ENCODE measurements around the gene PLXNB3.
"Not testable (repeated sequence)": the region's sequence is repeated elsewhere in the genome, so short reads cannot be mapped to it uniquely, and the experiment has no call there.

The PLXNB3 gene

DNA sequence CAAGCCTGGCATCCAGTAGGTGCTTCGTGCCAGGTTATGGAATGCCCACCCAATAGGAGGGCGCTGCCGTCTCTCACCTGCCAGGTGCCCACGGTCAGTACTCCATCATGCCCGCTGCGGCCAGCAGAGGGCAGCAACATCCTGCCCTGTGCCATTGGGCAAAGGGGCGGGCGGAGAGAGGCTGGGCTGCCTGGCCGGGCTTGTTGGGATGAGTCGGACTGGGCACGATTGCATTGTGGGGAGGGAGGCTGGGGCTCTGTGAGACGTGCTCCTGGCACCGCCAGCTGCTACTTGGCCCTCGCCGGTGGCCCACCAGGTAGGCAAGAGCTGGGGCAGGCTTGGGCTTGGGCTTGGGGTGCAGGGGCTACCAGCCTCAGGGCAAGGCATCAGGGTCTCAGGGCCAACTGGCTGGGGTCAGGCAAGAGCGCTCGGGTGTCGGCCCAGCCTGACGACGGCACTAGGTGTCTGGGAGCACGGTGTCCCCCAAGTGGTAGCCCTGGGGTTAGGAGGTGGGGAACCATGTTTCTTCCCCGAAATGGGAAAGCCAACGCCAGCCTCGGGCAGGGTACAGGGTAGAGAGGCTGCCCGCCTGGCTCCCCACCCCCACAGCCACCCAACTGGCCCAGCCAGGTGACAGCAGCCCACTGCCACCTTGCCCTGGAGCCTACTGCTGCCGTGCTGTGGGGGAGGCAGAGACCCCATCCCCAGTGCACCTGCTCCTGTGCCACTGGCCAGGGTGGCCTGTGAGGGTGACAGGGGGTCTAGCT is at the start of gene PLXNB3:
Gene PLXNB3, plus strand, starts transcription at position 261 of the 767 bp plus-strand sequence. CDS start 1,287 bp downstream, outside the sequence.
- peak; percentile 88 to 90 for DNase-seq

DNA sequence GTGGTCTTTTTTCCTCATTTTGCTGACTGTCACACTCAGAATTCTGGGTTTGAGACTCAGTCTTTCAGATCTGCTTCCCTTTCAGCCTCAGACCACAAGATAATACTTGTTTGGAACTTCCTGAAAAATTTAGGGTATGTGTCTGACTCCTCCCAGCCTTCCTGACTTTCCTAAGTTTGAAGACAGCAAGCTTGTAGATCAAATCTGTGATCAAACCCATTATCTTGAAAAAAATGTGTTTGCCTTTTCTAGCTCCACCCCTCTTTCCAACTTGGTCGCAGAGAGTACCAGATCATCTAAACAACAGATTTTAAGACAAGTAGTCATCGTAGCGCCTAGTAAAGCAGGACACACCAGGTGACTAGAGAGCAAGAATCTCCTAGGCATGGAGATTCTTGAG is 49.8 kb upstream of the PLXNB3 start:
- DNase-seq: no peak

DNA sequence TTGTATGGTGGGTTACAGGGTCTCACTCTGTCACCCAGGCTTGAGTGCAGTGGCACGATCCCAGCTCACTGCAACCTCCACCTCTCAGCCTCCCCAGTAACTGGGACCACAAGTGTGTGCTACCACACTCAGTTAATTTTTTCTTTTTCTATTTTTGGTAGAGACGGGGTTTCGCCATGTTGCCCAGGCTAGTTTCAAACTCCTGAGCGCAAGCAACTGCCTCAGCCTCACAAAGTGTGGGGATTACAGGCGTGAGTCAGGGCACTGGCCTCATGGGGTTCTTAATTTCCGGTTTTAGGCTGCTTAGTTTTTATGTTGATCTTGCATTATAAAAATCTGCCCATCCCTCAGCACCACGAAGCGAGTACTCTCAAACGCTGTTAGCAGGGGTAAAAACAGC is 46.6 kb upstream of the PLXNB3 start:
- no peak for DNase-seq

DNA sequence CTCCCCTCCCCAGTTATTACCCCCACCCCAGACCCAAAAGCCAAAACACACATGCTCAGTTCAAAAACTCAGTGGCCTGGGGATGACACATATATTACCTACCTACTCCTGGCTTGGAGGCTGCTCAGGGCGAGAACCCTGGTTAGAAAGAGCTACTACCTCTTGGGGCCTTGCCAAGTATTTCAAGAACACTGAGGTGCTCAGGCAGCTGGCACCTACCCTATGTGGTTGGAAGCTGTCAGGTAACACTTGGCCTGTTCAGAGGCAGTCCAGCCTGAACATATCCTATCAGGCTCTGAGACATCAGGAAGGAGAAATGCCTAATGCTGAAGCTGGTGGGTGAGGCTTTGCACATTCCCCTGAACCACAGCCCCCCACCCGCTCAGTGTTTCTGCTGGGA is 44.8 kb upstream of the PLXNB3 start:
- no peak for DNase-seq

DNA sequence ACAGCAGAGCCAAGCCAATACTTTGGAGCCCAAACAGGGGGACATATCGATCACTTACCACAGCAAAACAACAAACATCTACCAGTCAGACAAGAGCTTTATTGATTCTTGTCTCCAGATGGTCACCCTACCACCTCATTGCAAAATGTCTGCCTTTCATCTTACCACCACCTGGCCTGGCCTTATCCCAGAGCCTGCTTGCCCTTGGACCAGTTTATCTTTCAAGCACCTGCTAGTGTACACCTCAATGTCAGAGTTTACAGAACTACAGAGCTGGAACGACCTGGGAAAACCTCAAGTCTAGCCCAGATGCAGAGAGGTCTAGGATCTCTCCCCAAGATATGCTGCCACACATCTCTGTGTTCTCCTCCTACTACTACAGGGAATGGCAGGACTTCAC is 44.3 kb upstream of the PLXNB3 start:
- no peak for DNase-seq

DNA sequence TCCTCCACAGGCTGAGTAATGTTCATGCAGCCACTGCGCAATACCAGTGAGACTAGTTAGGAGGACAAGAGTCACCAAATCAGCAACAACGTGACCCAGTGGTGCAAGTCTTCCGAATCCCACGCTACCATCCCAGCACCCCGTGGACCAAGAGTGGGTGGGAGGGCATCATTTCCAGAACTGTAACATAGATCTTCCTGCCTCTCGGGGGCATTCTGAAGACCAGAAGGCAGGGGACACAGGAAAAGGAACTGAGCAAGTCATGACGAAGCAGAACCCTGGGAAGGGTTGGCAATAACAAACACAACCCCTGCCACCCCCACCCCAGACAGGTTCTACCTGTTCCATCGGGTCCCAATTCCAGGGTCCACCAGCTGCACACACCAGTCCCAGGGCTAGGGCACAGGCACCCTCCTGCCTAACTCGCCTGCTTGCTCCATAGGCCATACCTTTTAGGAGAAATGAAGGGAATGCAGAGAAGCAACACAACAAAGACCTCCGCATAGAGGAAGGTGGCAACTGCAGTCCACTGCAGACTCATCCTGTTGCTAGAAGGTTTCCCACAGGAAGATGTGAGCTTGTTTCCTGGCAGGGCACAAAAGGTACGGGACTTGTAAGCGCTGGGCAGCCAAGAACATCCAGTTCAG is 41.2 kb upstream of the PLXNB3 start:
- DNase-seq: peak in 1 of 2 experiments; percentile 27

DNA sequence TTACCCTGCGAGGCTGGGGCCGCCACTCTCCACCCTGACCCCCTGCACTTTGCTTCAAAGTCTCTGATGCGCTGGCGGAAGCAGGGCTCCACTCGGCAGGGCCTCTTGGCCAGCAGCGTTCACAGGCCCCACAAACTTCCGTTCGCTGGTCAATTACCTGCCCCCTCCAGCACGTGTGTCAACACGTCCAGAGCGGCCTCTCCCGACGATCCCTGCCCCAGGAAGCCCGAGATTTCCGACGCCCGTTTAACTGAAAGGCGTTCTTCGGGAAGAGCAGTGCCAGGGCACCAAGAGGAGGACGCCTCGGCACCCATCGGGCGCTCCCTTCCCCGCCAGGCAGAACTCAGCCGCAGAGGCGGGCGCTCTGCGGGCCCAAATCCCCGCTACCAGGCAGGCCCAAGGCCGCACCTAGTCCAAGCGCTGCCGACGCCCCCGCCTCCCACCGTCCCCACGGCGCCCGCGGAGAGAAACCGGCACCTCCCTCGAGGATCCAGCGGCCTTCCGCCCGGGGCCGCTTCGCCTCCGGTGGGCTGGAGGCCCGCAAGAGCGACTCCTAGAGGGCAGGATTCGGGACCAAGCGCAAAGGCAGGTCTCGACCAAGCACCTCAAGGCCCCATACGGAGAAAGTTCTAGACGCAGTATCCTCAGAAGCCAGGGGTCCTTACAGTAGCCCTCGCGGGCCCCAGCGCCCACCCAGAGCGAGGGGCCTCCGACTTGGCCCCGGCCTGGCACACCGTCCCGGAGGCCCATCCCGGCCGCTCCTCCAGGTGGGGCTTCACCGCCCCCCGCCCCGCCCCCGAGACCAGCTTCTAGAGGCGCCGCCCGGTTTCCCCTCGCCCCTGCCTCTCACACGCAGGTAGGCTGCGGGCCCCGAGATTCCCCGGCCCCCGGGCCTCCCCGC is 40.4 kb upstream of the PLXNB3 start:
- DNase-seq: peak; percentile 47 to 51

DNA sequence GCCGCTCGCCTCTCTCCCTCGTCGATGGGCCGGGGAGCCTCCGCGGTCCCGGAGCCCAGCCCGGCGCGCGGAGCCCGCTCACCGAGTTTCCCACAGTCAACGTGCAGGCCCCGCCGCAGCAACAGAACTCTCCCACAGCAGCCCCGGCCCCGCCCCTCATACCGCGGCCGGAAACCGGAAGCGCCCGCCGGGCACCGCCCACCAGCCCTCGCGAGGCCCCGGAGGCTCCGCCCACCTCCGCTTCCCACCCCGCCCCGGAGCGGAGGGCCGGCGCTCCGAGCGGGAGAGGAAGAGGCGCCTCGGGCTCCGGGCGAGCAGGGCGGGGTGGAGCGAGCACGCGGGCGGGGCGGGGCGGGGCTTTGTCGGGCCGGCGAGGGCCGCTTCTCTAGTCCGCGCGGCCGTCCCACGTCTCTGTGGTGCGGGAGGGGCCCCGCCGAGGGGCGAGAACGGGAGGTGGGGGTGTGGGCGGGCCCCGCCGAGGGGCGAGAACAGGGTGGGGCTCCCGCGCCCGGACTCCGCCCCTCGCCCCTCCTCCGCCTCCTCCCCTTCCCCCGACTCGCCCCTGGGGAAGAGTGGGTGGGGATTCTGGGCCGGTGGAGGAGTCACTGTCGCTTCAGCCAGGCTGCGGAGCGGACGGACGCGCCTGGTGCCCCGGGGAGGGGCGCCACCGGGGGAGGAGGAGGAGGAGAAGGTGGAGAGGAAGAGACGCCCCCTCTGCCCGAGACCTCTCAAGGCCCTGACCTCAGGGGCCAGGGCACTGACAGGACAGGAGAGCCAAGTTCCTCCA is 39.6 kb upstream of the PLXNB3 start, which contains the start of the genes ABCD1 and BCAP31:
Gene ABCD1, plus strand, starts transcription at position 605 of the 787 bp plus-strand sequence. CDS start 411 bp downstream, outside the sequence.
Gene BCAP31, minus strand, starts transcription at position 136 of the 787 bp plus-strand sequence. CDS start 1,143 bp downstream, outside the sequence.
- DNase-seq: peak; percentile 90 to 92

DNA sequence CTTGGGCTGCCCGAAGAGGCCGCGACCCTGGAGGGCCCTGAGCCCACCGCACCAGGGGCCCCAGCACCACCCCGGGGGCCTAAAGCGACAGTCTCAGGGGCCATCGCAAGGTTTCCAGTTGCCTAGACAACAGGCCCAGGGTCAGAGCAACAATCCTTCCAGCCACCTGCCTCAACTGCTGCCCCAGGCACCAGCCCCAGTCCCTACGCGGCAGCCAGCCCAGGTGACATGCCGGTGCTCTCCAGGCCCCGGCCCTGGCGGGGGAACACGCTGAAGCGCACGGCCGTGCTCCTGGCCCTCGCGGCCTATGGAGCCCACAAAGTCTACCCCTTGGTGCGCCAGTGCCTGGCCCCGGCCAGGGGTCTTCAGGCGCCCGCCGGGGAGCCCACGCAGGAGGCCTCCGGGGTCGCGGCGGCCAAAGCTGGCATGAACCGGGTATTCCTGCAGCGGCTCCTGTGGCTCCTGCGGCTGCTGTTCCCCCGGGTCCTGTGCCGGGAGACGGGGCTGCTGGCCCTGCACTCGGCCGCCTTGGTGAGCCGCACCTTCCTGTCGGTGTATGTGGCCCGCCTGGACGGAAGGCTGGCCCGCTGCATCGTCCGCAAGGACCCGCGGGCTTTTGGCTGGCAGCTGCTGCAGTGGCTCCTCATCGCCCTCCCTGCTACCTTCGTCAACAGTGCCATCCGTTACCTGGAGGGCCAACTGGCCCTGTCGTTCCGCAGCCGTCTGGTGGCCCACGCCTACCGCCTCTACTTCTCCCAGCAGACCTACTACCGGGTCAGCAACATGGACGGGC is 38.8 kb upstream of the PLXNB3 start:
- DNase-seq: no peak

DNA sequence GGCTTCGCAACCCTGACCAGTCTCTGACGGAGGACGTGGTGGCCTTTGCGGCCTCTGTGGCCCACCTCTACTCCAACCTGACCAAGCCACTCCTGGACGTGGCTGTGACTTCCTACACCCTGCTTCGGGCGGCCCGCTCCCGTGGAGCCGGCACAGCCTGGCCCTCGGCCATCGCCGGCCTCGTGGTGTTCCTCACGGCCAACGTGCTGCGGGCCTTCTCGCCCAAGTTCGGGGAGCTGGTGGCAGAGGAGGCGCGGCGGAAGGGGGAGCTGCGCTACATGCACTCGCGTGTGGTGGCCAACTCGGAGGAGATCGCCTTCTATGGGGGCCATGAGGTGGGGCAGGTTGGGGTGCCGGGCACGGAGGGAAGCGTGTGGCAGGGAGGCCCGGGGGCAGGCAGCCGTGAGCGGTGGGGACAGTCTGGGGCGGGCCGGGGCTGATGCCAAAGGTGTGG is 38.2 kb upstream of the PLXNB3 start:
- no peak for DNase-seq

DNA sequence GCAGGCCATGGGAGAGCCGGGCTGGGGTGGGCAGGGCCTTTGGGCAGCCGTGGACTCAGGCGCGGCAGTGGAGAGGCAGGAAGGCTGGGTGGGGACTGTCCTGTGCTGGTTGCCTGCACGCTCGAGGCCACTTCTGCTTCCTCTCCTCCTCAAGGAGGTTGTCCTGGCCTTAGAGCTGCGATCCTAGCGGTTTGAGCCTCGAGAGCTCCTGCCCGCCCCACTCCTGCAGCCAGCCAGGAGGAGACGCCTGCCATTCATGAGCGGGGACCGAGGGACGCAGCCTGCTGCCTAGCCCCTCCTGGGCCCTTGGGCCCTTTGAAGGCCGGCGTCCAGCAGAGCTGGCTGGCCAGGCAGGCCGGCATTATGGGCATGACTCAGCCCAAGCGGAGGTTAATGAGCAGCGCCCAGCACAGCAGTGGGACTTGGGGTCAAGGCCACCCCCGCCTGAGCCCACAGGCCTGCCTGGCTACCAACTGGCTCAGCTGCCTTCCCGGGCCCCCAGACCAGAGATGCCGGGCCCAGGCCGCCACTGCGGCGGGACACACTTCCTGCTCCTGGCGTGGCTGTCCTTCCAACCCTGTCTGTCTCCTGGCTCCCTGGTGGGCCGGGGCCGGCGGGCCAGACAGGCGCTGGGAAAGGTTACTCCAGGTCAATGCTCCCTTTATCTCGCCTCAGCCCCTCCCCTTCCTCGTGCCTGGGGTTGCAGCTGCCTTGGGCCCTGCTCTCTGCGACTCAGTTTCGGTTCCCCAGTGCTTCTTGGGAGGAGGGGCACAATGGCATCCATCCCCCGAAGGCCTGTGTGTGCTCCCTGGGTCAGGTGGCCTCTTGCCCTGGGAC is 37.5 kb upstream of the PLXNB3 start:
- peak; percentile 33 to 46 for DNase-seq

DNA sequence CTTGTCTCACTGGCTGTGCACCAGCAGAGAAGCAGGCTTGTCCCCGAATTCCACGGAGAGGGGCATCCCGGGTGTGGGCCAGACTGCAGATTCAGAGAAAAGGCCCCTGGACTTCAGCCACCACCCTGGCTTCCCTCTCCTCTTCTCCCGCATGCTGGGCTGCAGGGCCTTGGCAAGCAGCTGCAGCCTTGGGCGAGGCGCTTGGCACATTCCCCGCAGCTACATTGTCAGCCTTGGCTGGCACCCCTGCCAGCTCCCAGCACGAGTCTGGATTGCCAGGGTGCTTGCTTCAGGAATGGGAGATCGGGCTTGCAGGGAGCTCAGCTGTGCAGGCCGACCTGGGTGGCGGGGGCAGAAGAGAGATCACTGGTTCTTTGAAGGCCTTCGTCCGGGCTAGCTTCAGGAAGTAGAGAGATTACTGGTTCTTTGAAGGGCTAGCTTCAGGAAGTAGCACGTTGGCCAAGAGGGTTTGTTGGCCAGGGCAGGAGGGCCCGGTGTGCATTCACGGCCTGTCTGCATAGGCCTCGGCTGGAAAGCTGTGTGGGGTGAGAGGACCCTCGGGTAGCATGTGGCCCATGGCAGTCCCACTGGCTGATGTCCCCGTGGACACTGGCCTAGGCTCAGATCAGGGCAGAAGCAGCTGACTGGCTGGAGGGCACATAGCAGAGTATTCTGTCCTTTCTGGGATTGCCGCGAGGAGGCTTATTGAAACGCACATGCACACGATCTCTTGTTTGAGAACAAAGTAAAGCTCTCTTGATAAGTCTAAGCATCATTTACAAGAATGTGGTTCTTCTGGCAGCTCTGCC is 36.7 kb upstream of the PLXNB3 start:
- no peak for DNase-seq

DNA sequence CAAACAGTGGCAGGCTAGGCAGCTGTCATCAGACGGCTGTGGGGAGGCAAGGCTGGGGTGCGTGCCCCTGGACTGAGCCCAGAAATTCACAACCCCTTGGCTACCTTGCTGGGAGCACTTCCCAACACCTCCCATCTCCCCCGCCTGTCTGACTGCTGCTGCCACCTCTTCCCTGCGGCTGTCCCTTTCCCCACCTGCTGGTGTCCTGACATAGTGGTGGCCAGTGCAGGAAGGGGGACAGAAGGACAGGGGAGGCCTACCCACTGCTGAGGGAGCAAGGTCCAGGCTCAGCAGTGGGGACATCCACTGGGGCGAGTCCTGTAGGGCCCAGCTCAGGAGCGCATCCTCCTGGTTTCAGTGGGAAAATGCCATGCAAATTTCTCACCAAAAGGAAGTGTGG is 36.0 kb upstream of the PLXNB3 start:
- DNase-seq: no peak

DNA sequence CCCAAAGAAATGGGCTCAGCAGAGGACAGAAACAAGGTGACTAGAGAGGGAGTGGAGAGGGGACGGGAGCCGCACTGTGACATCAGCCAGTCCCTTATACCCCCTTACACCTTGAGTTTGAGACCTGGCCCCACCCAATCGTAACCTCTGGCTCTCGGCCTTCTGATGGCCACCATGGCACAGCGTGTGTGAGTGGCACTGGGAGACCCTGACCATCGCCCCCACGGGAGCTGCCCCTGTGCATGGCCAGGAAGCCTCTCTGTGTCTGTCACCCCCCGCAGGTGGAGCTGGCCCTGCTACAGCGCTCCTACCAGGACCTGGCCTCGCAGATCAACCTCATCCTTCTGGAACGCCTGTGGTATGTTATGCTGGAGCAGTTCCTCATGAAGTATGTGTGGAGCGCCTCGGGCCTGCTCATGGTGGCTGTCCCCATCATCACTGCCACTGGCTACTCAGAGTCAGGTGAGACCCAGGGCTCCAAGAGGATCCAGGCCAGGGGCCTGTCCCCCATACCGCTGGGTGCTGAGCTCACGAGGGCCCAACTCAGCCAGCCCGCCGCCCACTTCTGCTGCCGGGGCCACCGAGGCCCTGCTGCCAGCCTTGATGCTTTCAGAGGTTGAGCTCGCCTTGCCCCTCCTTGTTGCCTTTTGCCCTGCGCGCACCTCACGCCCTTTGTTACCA is 35.0 kb upstream of the PLXNB3 start:
- DNase-seq: no peak

DNA sequence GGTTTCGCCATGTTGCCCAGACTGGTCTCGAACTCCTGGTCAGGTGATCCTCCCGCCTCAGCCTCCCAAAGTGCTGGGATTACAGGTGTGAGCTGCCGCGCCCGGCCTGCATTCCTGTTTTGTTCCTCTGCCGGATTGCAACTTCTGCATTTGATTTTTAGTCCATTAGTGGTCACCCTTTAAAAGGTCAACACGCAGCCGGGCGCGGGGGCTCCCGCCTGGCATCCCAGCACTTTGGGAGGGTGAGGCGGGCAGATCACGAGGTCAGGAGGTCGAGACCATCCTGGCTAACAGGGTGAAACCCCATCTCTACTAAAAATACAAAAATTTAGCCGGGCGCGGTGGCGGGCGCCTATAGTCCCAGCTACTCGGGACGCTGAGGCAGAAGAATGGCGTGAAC is 33.9 kb upstream of the PLXNB3 start:
- not testable (repeated sequence) for DNase-seq

DNA sequence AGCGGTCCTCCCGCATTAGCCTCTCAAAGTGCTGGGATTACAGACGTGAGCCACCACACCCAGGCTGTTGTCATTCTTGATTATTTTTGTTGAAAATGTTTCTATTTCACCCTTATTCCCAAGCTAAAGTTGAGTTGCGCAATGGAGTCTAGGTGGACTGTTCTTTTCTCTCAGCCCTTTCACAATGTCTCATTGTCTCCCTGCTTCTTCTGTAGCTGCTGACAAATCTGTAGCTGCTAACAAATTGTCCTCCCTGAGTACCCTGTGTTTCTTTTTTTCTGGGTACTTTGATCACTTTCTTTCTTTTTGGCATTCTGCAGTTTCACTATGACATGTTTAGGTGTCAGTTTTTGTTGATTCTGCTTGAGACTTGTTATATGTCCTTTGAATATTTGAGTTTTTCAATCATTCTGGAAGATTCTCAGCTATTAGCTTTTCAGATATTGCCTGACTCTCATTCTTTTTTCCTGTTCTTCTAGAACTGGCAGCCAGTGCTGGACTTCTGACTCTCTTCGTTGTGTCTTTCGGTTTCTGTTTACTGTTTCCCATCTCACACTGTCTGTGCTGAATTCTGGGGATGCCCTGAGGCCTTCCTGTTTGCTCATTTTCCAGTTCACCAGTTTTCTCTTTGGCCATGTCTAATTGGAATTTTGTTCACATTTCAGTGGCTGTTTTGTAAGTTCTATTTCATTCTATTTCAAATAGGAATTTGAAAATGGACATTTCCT is 32.8 kb upstream of the PLXNB3 start:
- no peak for DNase-seq

DNA sequence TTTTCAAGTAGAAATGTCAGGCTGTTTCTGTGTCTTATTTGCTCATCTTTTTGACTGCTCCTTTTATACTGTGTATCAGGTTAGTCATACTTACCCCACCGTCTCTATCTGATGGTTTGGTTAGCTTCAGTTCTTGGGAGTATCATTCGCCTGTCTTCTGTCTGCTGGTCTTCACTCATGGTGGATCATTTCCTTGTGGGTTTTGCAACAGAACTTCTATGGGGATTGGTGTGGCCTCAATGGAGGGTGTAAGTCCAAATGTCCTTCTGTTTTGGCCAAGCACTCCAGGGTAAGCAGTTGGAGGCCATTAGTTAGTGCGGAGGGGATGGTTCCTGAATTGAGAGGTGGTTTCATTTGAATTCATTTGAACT is 32.2 kb upstream of the PLXNB3 start:
- DNase-seq: no peak

DNA sequence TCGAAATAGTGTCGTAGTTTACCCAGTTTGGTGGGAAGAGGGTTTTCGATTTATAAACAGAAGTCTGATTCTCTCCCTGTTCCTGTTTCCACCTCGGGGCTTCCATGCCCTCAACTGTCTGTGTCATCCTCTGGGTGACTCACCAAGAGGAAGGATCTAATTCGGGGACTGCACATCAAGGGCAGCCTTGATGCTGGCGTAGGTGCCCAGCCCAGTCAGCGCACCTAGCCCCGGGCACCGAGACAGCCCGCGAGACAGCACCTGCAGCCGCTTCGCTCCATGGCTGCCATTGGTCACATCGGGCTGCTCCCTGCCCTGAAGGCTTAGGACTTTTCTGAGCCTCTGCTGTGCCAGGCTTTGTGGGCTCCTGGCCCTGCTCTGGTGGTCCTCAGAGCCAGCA is 31.6 kb upstream of the PLXNB3 start:
- no peak for DNase-seq

All from activated T-cell treated with anti-CD3 and anti-CD28 coated beads, Interleukin-2, amount 50 U/mL, for 48 hours (primary cell).